ENCODE data around the gene RENBP. TPM values are rescaled to one million over a fixed set of nuclear protein-coding genes. Genes with fewer than 3 reads are reported as not detected.
A peak's percentile ranks its signal among the peaks of the same experiment; 100 is the strongest.

Gene RENBP
- total RNA-seq, 1 donor from 2014 or later = 11.1 TPM

GRCh38 chrX:153971450-153972367, 27.3 kb upstream of the RENBP start, which contains the start of gene HCFC1:
Gene HCFC1, minus strand, starts transcription at chrX:153971818. Its CDS starts 978 bp downstream, at chrX:153970840.
- peak; percentile 94 for DNase-seq
- peak; percentile 83 for ATAC-seq (ENCODE audit: poor library complexity)
- intact Hi-C loops (cut with DNase I) = no loop called here

- peak; percentile 91 for DNase-seq
- peak; percentile 78 for ATAC-seq (ENCODE audit: poor library complexity)
- intact Hi-C loops (cut with DNase I) = no loop called here
Measured at GRCh38 chrX:153971124-153971449, 26.6 kb upstream of the RENBP start.

- intact Hi-C loops (cut with DNase I) = no loop called here
- peak; percentile 65 for DNase-seq
- peak; percentile 16 for ATAC-seq (ENCODE audit: poor library complexity)
Measured at GRCh38 chrX:153970357-153971123, 26.1 kb upstream of the RENBP start.

GRCh38 chrX:153969904-153970356, 25.5 kb upstream of the RENBP start:
- peak; percentile 54 for DNase-seq
- no peak for ATAC-seq (ENCODE audit: poor library complexity)
- intact Hi-C loops (cut with DNase I) = no loop called here

- ATAC-seq (ENCODE audit: poor library complexity) (no peak), DNase-seq (no peak)
- intact Hi-C loops (cut with DNase I) = no loop called here
Measured at GRCh38 chrX:153969125-153969903, 24.9 kb upstream of the RENBP start.

- ATAC-seq (ENCODE audit: poor library complexity) (no peak), DNase-seq (no peak)
- intact Hi-C loops (cut with DNase I) = no loop called here
Measured at GRCh38 chrX:153968754-153969124, 24.3 kb upstream of the RENBP start.

- no peak for ATAC-seq (ENCODE audit: poor library complexity)
- intact Hi-C loops (cut with DNase I) = no loop called here
- DNase-seq = no peak
Measured at GRCh38 chrX:153968255-153968654, 23.8 kb upstream of the RENBP start.

GRCh38 chrX:153967536-153968224, 23.2 kb upstream of the RENBP start:
- ATAC-seq (ENCODE audit: poor library complexity) = no peak
- intact Hi-C loops (cut with DNase I) = no loop called here
- DNase-seq = no peak

GRCh38 chrX:153966841-153967535, 22.5 kb upstream of the RENBP start:
- ATAC-seq (ENCODE audit: poor library complexity) = no peak
- no peak for DNase-seq
- intact Hi-C loops (cut with DNase I) = no loop called here

- DNase-seq (peak; percentile 51), ATAC-seq (ENCODE audit: poor library complexity) (peak; percentile 9)
- intact Hi-C loops (cut with DNase I) = no loop called here
Measured at GRCh38 chrX:153966283-153966688, 21.8 kb upstream of the RENBP start.

GRCh38 chrX:153965406-153965805, 21.0 kb upstream of the RENBP start:
- DNase-seq (no peak), ATAC-seq (ENCODE audit: poor library complexity) (no peak)
- intact Hi-C loops (cut with DNase I) = no loop called here

GRCh38 chrX:153964105-153964504, 19.7 kb upstream of the RENBP start:
- intact Hi-C loops (cut with DNase I) = no loop called here
- no peak for DNase-seq
- no peak for ATAC-seq (ENCODE audit: poor library complexity)

- no peak for ATAC-seq (ENCODE audit: poor library complexity)
Measured at GRCh38 chrX:153963546-153963945, 19.1 kb upstream of the RENBP start.

GRCh38 chrX:153961292-153961691, 16.8 kb upstream of the RENBP start:
- ATAC-seq (ENCODE audit: poor library complexity) (no peak), DNase-seq (no peak)
- intact Hi-C loops (cut with DNase I) = no loop called here

More at GRCh38 chrX:153963546-153963945, 19.1 kb upstream of the RENBP start:
- intact Hi-C loops (cut with DNase I) = no loop called here
- DNase-seq = no peak

- intact Hi-C loops (cut with DNase I) = no loop called here
- no peak for ATAC-seq (ENCODE audit: poor library complexity)
- DNase-seq = no peak
Measured at GRCh38 chrX:153960786-153961185, 16.3 kb upstream of the RENBP start.

GRCh38 chrX:153960077-153960476, 15.6 kb upstream of the RENBP start:
- DNase-seq (no peak), ATAC-seq (ENCODE audit: poor library complexity) (no peak)
- intact Hi-C loops (cut with DNase I) = no loop called here

- ATAC-seq (ENCODE audit: poor library complexity) (no peak), DNase-seq (no peak)
- intact Hi-C loops (cut with DNase I) = no loop called here
Measured at GRCh38 chrX:153959649-153960048, 15.2 kb upstream of the RENBP start.

- DNase-seq (no peak), ATAC-seq (ENCODE audit: poor library complexity) (no peak)
- intact Hi-C loops (cut with DNase I) = no loop called here
Measured at GRCh38 chrX:153958605-153959004, 14.2 kb upstream of the RENBP start.
